ENCODE measurements around the gene TBL1X. TPM values are rescaled to one million over a fixed set of nuclear protein-coding genes. Genes with fewer than 3 reads are reported as not detected.

Gene TBL1X
- total RNA-seq, 1 donor from 2014 or later, result 15.4 TPM

- H3K4me1 ChIP-seq, result peaks cover 2 to 14% of the 10 kb centered on the region in 2 donors
- H3K36me3 ChIP-seq, result no peaks in the 10 kb centered on the region
- intact Hi-C loops (cut with DNase I), result no loop called here
- TF ChIP-seq CTCF (IDR thresholded peaks at IDR 0.05), result no peak
- H3K4me3 ChIP-seq, result no peak overlapping the region
- no peak overlapping the region for H3K27ac ChIP-seq
- DNase-seq (ENCODE audit: low spot score in 2 of 2), result no peak
- H3K9me3 ChIP-seq, result no peaks in the 10 kb centered on the region
- H3K27me3 ChIP-seq, result no peaks in the 10 kb centered on the region
These were observed 199.4 kb downstream of the TBL1X start for GRCh38 chrX:9664224-9664623.

- intact Hi-C loops (cut with DNase I), result no loop called here
- no peak overlapping the region for H3K4me3 ChIP-seq
- TF ChIP-seq CTCF (IDR thresholded peaks at IDR 0.05), result no peak
- H3K36me3 ChIP-seq, result no peaks in the 10 kb centered on the region
- H3K4me1 ChIP-seq, result peaks cover 2 to 23% of the 10 kb centered on the region in 2 donors
- no peaks in the 10 kb centered on the region for H3K9me3 ChIP-seq
- no peak overlapping the region for H3K27ac ChIP-seq
- no peaks in the 10 kb centered on the region for H3K27me3 ChIP-seq
- DNase-seq (ENCODE audit: low spot score in 2 of 2), result no peak
These were observed 200.3 kb downstream of the TBL1X start for GRCh38 chrX:9665113-9665512.

GRCh38 chrX:9668537-9668936, 203.7 kb downstream of the TBL1X start:
- no peak for TF ChIP-seq CTCF (IDR thresholded peaks at IDR 0.05)
- no peak for DNase-seq (ENCODE audit: low spot score in 2 of 2)
- Histone ChIP-seq H3K9me3 (no peaks in the 10 kb centered on the region), H3K4me3 (peak overlapping the region in 1 of 2 donors; percentile 17), H3K36me3 (no peaks in the 10 kb centered on the region), H3K27me3 (no peaks in the 10 kb centered on the region), H3K4me1 (peaks cover 2 to 24% of the 10 kb centered on the region in 2 donors), H3K27ac (peak overlapping the region; percentile 14 to 48)
- intact Hi-C loops (cut with DNase I), result no loop called here

GRCh38 chrX:9670136-9670814, 205.4 kb downstream of the TBL1X start:
- Histone ChIP-seq H3K9me3 (no peaks in the 10 kb centered on the region), H3K36me3 (no peaks in the 10 kb centered on the region), H3K4me3 (no peak overlapping the region), H3K27ac (peak overlapping the region in 1 of 2 donors; percentile 34), H3K4me1 (peaks cover 2 to 24% of the 10 kb centered on the region in 2 donors), H3K27me3 (no peaks in the 10 kb centered on the region)
- DNase-seq (ENCODE audit: low spot score in 2 of 2), result no peak
- intact Hi-C loops (cut with DNase I), result no loop called here
- TF ChIP-seq CTCF (IDR thresholded peaks at IDR 0.05), result no peak

GRCh38 chrX:9671998-9672397, 207.1 kb downstream of the TBL1X start:
- H3K9me3 ChIP-seq, result no peaks in the 10 kb centered on the region
- no peaks in the 10 kb centered on the region for H3K27me3 ChIP-seq
- H3K4me1 ChIP-seq, result peaks cover under 1 to 24% of the 10 kb centered on the region in 2 donors
- H3K27ac ChIP-seq, result no peak overlapping the region
- H3K4me3 ChIP-seq, result no peak overlapping the region
- intact Hi-C loops (cut with DNase I), result no loop called here
- DNase-seq (ENCODE audit: low spot score in 2 of 2), result no peak
- no peak for TF ChIP-seq CTCF (IDR thresholded peaks at IDR 0.05)
- H3K36me3 ChIP-seq, result no peaks in the 10 kb centered on the region
